Measurements from ENCODE around the gene SHMT2. TPM values are rescaled to one million over a fixed set of nuclear protein-coding genes. Genes with fewer than 3 reads are reported as not detected.

Gene SHMT2
- total RNA-seq, 1 donor from 2014 or later, result 197 TPM

GRCh38 chr12:57224278-57224972 is 5.1 kb upstream of the SHMT2 start:
- Histone ChIP-seq H4K20me1 (ENCODE audit: insufficient read depth, low read length) (peaks cover 13% of the 10 kb centered on the region), H3K4me1 (ENCODE audit: insufficient read depth, low read length) (peaks cover 14% of the 10 kb centered on the region), H3K79me2 (ENCODE audit: insufficient read depth, low read length) (no peaks in the 10 kb centered on the region), H3K9ac (ENCODE audit: low read length) (no peak overlapping the region), H3K9me3 (ENCODE audit: insufficient read depth, low read depth, low read length) (no peaks in the 10 kb centered on the region), H3K36me3 (ENCODE audit: insufficient read depth, low read length) (no peaks in the 10 kb centered on the region), H3K4me3 (ENCODE audit: insufficient read depth, low read depth, low read length) (no peak overlapping the region), H3K27ac (ENCODE audit: low read depth, low read length) (no peak overlapping the region), H3K4me2 (ENCODE audit: low read length) (peak overlapping the region; percentile 19), H3K27me3 (ENCODE audit: insufficient read depth, low read length) (peaks cover 54% of the 10 kb centered on the region), H2AFZ (ENCODE audit: low read depth, low read length) (no peak overlapping the region)
- Mint-ChIP-seq H3K9me3 (ENCODE audit: unreplicated experiment) (peaks cover 4% of the 10 kb centered on the region), H3K4me1 (ENCODE audit: low read depth, unreplicated experiment) (peaks cover 24% of the 10 kb centered on the region), H3K4me3 (ENCODE audit: unreplicated experiment) (peak overlapping the region; percentile 45), H3K27me3 (ENCODE audit: low read depth, unreplicated experiment) (peaks cover 64% of the 10 kb centered on the region), H3K36me3 (ENCODE audit: low read depth, unreplicated experiment) (peaks cover 6% of the 10 kb centered on the region), H3K27ac (ENCODE audit: unreplicated experiment) (no peak overlapping the region)
- no peak for FAIRE-seq
- DNase-seq (ENCODE audit: low read depth), result no peak
- peak; percentile 30 for TF ChIP-seq EZH2 (IDR thresholded peaks at IDR 0.05; ENCODE audit: insufficient read depth, low read length)
- TF ChIP-seq, protein P1, sequence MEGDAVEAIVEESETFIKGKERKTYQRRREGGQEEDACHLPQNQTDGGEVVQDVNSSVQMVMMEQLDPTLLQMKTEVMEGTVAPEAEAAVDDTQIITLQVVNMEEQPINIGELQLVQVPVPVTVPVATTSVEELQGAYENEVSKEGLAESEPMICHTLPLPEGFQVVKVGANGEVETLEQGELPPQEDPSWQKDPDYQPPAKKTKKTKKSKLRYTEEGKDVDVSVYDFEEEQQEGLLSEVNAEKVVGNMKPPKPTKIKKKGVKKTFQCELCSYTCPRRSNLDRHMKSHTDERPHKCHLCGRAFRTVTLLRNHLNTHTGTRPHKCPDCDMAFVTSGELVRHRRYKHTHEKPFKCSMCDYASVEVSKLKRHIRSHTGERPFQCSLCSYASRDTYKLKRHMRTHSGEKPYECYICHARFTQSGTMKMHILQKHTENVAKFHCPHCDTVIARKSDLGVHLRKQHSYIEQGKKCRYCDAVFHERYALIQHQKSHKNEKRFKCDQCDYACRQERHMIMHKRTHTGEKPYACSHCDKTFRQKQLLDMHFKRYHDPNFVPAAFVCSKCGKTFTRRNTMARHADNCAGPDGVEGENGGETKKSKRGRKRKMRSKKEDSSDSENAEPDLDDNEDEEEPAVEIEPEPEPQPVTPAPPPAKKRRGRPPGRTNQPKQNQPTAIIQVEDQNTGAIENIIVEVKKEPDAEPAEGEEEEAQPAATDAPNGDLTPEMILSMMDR (IDR thresholded peaks at IDR 0.05; ENCODE audit: insufficient read depth, low read depth, low read length), result no peak

DNA sequence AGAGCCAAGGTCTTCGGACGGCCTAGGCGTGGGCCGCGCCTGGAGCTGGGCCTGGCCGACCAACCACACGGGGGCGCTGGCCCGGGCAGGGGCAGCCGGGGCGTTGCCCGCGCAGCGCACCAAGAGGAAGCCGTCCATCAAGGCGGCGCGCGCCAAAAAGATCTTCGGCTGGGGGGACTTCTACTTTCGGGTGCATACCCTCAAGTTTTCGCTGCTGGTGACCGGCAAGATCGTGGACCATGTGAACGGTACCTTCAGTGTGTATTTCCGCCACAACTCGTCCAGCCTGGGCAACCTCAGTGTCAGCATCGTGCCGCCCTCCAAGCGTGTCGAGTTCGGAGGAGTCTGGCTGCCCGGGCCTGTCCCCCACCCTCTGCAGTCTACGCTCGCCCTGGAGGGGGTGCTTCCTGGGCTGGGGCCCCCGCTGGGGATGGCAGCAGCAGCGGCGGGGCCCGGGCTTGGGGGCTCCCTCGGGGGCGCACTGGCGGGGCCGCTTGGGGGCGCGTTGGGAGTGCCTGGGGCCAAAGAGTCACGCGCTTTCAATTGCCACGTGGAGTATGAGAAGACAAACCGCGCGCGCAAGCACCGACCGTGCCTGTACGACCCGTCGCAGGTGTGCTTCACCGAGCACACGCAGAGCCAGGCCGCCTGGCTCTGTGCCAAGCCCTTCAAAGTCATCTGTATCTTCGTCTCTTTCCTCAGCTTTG is 4.4 kb upstream of the SHMT2 start:
- Histone ChIP-seq H3K27ac (ENCODE audit: low read depth, low read length) (no peak overlapping the region), H3K4me1 (ENCODE audit: insufficient read depth, low read length) (peaks cover 14% of the 10 kb centered on the region), H3K79me2 (ENCODE audit: insufficient read depth, low read length) (peaks cover 7% of the 10 kb centered on the region), H3K9ac (ENCODE audit: low read length) (no peak overlapping the region), H3K27me3 (ENCODE audit: insufficient read depth, low read length) (peaks cover 48% of the 10 kb centered on the region), H3K9me3 (ENCODE audit: insufficient read depth, low read depth, low read length) (no peaks in the 10 kb centered on the region), H2AFZ (ENCODE audit: low read depth, low read length) (no peak overlapping the region), H3K4me2 (ENCODE audit: low read length) (peak overlapping the region; percentile 19), H4K20me1 (ENCODE audit: insufficient read depth, low read length) (peaks cover 14% of the 10 kb centered on the region), H3K36me3 (ENCODE audit: insufficient read depth, low read length) (no peaks in the 10 kb centered on the region), H3K4me3 (ENCODE audit: insufficient read depth, low read depth, low read length) (no peak overlapping the region)
- FAIRE-seq, result no peak
- H3K27ac Mint-ChIP-seq (ENCODE audit: unreplicated experiment), result no peak overlapping the region
- peaks cover 21% of the 10 kb centered on the region for H3K4me1 Mint-ChIP-seq (ENCODE audit: low read depth, unreplicated experiment)
- H3K27me3 Mint-ChIP-seq (ENCODE audit: low read depth, unreplicated experiment), result peaks cover 59% of the 10 kb centered on the region
- no peak overlapping the region for H3K4me3 Mint-ChIP-seq (ENCODE audit: unreplicated experiment)
- peaks cover 4% of the 10 kb centered on the region for H3K9me3 Mint-ChIP-seq (ENCODE audit: unreplicated experiment)
- TF ChIP-seq, protein P1 (IDR thresholded peaks at IDR 0.05; ENCODE audit: insufficient read depth, low read depth, low read length), result peak; percentile 23
- peak; percentile 36 for TF ChIP-seq EZH2 (IDR thresholded peaks at IDR 0.05; ENCODE audit: insufficient read depth, low read length)
- no peak for DNase-seq (ENCODE audit: low read depth)
- H3K36me3 Mint-ChIP-seq (ENCODE audit: low read depth, unreplicated experiment), result peaks cover 4% of the 10 kb centered on the region
